GM13977 (cell line): ENCODE results near the gene SLIT1.

Experiments
- DNase-seq: peaks from one replicate; pipeline ENCODE4 v3.0.0; 2012; ENCODE audit warnings: low spot score
- CTCF ChIP-seq: IDR thresholded peaks from 2 replicates; pipeline ENCODE4 v1.5.1; 2012; ENCODE audit warnings: mild to moderate bottlenecking, control low read depth; ENCODE audit not compliant: insufficient read depth; ENCODE audit errors: extremely low read depth, missing control alignments
- in situ Hi-C: fragments of 300-500 bp; cut with MboI; formaldehyde crosslinking; loops from one replicate; pipeline ENCODE4 v1.12.0; 2022; ENCODE audit warnings: low sequenced_read_pairs, low pct_unique_long_range_greater_than_20kb, mixed read lengths, inconsistent platforms; ENCODE audit not compliant: unreplicated experiment

SLIT1 gene

DNA sequence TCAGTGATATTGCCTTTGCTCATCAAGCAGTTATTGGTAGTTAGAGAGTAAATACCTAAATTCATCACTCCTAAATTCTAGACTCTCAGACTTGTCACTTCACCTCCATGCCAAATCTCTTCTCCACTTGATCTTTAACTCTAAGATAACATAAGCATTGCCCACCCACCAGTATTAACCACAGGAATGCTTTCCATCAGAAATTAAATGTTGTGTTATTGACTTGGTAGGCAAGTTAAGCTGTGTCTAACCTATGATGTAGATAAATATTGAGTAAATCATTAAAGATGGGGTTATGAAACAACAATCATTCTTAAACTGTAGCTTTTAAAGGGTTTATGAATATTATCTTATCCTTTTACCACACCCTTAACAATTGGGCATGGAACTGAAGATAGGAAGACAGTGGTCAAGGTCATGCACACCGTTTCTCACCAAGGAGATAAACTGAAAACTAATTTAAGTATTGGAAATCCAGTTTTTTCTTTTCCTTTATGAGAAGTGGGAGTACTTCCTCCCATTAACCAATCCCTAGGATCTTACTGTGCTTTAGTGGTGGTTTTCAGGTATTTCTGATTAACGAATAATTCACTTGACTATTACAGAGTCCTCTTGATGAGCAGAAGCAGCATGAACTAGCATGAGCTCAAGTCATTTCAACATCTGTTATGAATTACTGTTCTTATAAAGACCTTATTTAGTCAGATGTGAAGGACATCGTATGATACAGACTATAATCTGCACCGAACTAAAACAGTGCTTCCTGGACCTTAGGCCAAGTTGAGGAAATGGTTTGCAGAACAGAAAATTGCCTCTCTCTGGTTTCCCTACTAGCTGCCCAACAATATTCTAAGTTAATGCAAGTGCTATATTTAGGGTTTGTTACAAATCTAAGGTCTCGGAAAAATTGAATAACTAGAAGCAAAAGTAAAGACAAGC is 211.7 kb downstream of the SLIT1 start:
- no peak for TF ChIP-seq CTCF
- DNase-seq, result no peak
- in situ Hi-C loops, result no loop called here

DNA sequence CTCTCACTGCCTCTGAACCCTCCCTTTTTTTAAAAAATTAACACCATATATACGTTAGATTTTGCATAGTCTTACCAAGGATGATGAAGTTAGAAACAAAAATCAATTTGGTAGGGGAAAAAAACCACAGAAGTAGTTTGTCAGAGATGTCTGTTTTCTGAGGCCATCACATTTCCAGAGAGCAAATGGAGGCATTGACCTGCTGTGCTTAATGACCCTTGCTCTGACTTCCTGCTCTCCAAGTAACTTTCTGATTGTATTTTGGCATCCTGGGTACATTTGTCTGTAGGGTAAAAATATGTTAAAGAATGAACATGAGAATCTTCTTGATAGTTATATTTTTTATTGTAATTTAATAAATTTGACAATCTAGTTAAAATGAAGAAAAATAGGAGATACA is 213.5 kb downstream of the SLIT1 start:
- DNase-seq, result no peak
- no peak for TF ChIP-seq CTCF
- in situ Hi-C loops, result no loop called here

GRCh38 chr10:96971324-96971723 is 214.4 kb downstream of the SLIT1 start:
- no peak for TF ChIP-seq CTCF
- DNase-seq, result no peak

DNA sequence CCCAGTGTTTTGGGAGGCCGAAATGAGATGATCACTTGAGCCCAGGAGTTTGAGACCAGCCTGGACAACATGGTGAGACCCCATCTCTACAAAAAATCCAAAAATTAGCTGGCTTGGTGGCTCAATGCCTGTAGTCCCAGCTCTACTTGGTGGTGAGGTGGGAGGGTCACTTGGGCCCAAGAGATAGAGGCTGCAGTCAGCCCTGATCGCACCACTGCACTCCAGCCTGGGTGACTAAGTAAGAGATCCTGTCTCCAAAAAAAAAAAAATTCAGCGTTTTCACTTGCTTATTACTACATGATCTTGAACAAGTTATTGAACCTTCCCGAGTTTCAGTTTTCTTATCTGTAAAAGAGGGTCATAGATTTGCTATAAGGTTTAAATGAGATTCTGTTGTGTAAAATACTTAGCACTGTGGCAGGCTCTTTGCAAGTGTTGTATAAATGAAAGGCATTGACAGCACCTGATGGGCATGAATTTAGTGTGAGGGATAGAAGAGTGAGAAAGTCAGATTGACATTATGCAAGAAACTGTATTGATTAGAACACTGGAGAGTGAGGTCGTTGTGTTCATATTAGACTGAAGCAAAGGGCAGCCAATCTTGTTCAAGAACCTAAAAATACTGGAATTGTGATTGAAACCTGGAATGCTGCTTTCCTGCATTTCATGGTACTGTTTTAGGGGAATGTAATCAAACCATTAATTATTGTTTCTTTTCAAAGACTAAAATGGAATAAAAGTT is 216.9 kb downstream of the SLIT1 start:
- TF ChIP-seq CTCF, result no peak
- no peak for DNase-seq
- in situ Hi-C loops, result no loop called here

More at GRCh38 chr10:96971324-96971723, 214.4 kb downstream of the SLIT1 start:
- in situ Hi-C loops, result no loop called here

GRCh38 chr10:96967847-96968246 is 217.9 kb downstream of the SLIT1 start:
- in situ Hi-C loops, result no loop called here

More at GRCh38 chr10:96967847-96968246, 217.9 kb downstream of the SLIT1 start:
- TF ChIP-seq CTCF, result no peak
- DNase-seq, result no peak
